Panc1 (cell line): ENCODE results near the gene OR2T1. TPM values are rescaled to one million over a fixed set of nuclear protein-coding genes. Genes with fewer than 3 reads are reported as not detected.

ENCODE experiments used
- ATAC-seq: fragments of 200-7000 bp; cut with Tn5 transposase; 2 replicates; pipeline ENCODE4 v1.9.1; 2020; ENCODE audit warnings: mild to moderate bottlenecking, moderate library complexity
- BruUV-seq: library from RNA; stranded (reverse); fragments of 400-500 nt; replicated peaks from 2 replicates; lab custom pipeline; 2021; lab: Mats Ljungman, UMichigan
- CTCF ChIA-PET: fragments of 300-600 bp; sonication (Branson Sonifier 250); formaldehyde crosslinking; loops from one replicate; lab custom pipeline; 2022; ENCODE audit warnings: antibody characterized with exemption; lab: Charles Lee
- POLR2A ChIA-PET: fragments of 300-600 bp; sonication (Branson Sonifier 250); formaldehyde crosslinking; loops from one replicate; lab custom pipeline; 2022; ENCODE audit warnings: antibody characterized with exemption; lab: Charles Lee
- DNase-seq: peaks from one replicate; pipeline ENCODE4 v3.0.0-alpha.2; 2010; ENCODE audit warnings: low read depth, low spot score
- H3K27ac ChIP-seq: 2 replicates; pipeline ENCODE4 v1.5.1; 2011; ENCODE audit warnings: mild to moderate bottlenecking, low read length, inconsistent platforms
- H3K27me3 ChIP-seq: fragments of 200-500 bp; sonication (Bioruptor generic); 2 replicates; pipeline ENCODE4 v1.6.0; 2014; ENCODE audit warnings: low read length, inconsistent platforms; ENCODE audit not compliant: control insufficient read depth, insufficient read depth
- H3K36me3 ChIP-seq: fragments of 200-500 bp; sonication (Bioruptor generic); 2 replicates; pipeline ENCODE4 v1.5.1; 2014; ENCODE audit warnings: inconsistent platforms, mild to moderate bottlenecking, low read length, moderate library complexity; ENCODE audit not compliant: control insufficient read depth, insufficient read depth
- H3K4me1 ChIP-seq: 2 replicates; pipeline ENCODE4 v1.5.1; 2011; ENCODE audit warnings: inconsistent platforms, mild to moderate bottlenecking, low read length, moderate library complexity; ENCODE audit not compliant: control insufficient read depth, insufficient read depth
- H3K4me3 ChIP-seq, 2 experiments: 2 replicates each; pipeline ENCODE4 v1.5.1; 2011 to 2012; ENCODE audit warnings: low read depth in 2 of 2, low read length in 2 of 2, mild to moderate bottlenecking in 2 of 2, inconsistent platforms in 1 of 2, moderate library complexity in 1 of 2
- H3K9me3 ChIP-seq: fragments of 200-500 bp; sonication (Bioruptor generic); 2 replicates; pipeline ENCODE4 v1.5.1; 2014; ENCODE audit warnings: low read depth, mild to moderate bottlenecking, inconsistent platforms, low read length, moderate library complexity; ENCODE audit not compliant: control insufficient read depth, insufficient read depth
- POLR2AphosphoS5 ChIP-seq: IDR thresholded peaks from 2 replicates; pipeline ENCODE4 v1.6.1; 2012; ENCODE audit warnings: mild to moderate bottlenecking, low read depth, low read length, moderate library complexity
- SIN3A ChIP-seq: IDR thresholded peaks from 2 replicates; pipeline ENCODE4 v1.6.1; 2012; ENCODE audit warnings: low read depth, mild to moderate bottlenecking, low read length, moderate library complexity, borderline replicate concordance; ENCODE audit not compliant: insufficient read depth
- TCF7L2 ChIP-seq: IDR thresholded peaks from 2 replicates; pipeline ENCODE4 v1.6.1; 2011; ENCODE audit warnings: mild to moderate bottlenecking, low read depth, low read length, inconsistent platforms
- in situ Hi-C: cut with HindIII; loops from 2 replicates; pipeline ENCODE4 v1.10.0; 2016; ENCODE audit warnings: low sequenced_read_pairs, low pct_unique_long_range_greater_than_20kb
- intact Hi-C: fragments of 100-400 bp; cut with micrococcal nuclease; formaldehyde crosslinking; loops from one replicate; pipeline ENCODE4 v1.10.0; 2022; ENCODE audit not compliant: unreplicated experiment
- total RNA-seq: library from RNA; stranded (reverse); gene quantifications from one replicate; pipeline ENCODE4 v1.2.1, GENCODE V29; 2021; ENCODE audit not compliant: unreplicated experiment
- TF ChIP-seq, protein P1 (sequence below): fragments of 450-650 bp; IDR thresholded peaks from 2 replicates; pipeline ENCODE4 v1.5.1; 2017; ENCODE audit warnings: mild to moderate bottlenecking
- TF ChIP-seq, protein P2 (sequence below), 2 experiments: IDR thresholded peaks; 2 replicates each; pipeline ENCODE4 v1.6.1; 2011 to 2012; ENCODE audit warnings: low read depth in 2 of 2, control low read depth in 1 of 2, low read length in 1 of 2, mild to moderate bottlenecking in 1 of 2, moderate library complexity in 1 of 2; ENCODE audit not compliant: insufficient read depth in 1 of 2

OR2T1 gene
- total RNA-seq, 1 experiment from 2014 or later: not detected

DNA sequence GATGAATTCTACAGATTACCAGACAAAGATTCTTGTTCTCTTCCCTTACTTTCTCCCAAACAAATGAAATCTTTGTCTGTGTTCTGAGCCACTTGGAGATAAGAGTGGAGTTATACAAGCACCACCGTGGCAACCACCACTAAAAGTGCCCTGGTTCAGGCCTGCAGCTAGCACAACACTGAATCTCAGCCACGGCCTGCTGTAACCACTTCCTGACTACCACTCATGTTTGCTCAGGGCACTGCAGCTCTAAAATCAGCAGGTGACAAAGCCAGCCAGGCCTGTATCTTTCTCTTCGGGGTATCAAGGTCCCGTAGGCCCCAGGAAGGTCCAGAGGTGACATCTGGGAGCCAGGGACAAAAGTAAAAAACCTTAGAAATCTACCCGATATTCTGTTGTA, 30.5 kb upstream of the OR2T1 start:
- no peaks in the 10 kb centered on the region for H3K27me3 ChIP-seq
- H3K4me1 ChIP-seq: no peaks in the 10 kb centered on the region
- no peak for TF ChIP-seq POLR2AphosphoS5
- no peak for TF ChIP-seq TCF7L2
- TF ChIP-seq, protein P1, sequence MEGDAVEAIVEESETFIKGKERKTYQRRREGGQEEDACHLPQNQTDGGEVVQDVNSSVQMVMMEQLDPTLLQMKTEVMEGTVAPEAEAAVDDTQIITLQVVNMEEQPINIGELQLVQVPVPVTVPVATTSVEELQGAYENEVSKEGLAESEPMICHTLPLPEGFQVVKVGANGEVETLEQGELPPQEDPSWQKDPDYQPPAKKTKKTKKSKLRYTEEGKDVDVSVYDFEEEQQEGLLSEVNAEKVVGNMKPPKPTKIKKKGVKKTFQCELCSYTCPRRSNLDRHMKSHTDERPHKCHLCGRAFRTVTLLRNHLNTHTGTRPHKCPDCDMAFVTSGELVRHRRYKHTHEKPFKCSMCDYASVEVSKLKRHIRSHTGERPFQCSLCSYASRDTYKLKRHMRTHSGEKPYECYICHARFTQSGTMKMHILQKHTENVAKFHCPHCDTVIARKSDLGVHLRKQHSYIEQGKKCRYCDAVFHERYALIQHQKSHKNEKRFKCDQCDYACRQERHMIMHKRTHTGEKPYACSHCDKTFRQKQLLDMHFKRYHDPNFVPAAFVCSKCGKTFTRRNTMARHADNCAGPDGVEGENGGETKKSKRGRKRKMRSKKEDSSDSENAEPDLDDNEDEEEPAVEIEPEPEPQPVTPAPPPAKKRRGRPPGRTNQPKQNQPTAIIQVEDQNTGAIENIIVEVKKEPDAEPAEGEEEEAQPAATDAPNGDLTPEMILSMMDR: no peak
- no peak for TF ChIP-seq SIN3A
- TF ChIP-seq, protein P2, sequence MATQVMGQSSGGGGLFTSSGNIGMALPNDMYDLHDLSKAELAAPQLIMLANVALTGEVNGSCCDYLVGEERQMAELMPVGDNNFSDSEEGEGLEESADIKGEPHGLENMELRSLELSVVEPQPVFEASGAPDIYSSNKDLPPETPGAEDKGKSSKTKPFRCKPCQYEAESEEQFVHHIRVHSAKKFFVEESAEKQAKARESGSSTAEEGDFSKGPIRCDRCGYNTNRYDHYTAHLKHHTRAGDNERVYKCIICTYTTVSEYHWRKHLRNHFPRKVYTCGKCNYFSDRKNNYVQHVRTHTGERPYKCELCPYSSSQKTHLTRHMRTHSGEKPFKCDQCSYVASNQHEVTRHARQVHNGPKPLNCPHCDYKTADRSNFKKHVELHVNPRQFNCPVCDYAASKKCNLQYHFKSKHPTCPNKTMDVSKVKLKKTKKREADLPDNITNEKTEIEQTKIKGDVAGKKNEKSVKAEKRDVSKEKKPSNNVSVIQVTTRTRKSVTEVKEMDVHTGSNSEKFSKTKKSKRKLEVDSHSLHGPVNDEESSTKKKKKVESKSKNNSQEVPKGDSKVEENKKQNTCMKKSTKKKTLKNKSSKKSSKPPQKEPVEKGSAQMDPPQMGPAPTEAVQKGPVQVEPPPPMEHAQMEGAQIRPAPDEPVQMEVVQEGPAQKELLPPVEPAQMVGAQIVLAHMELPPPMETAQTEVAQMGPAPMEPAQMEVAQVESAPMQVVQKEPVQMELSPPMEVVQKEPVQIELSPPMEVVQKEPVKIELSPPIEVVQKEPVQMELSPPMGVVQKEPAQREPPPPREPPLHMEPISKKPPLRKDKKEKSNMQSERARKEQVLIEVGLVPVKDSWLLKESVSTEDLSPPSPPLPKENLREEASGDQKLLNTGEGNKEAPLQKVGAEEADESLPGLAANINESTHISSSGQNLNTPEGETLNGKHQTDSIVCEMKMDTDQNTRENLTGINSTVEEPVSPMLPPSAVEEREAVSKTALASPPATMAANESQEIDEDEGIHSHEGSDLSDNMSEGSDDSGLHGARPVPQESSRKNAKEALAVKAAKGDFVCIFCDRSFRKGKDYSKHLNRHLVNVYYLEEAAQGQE (IDR thresholded peaks at IDR 0.05; ENCODE audit: insufficient read depth in 1 of 2, low read depth in 2 of 2, low read length in 1 of 2): no peak
- no TSS peak for BruUV-seq
- H3K9me3 ChIP-seq: no peaks in the 10 kb centered on the region
- in situ Hi-C loops (no loop called here), intact Hi-C loops (no loop called here)
- ChIA-PET CTCF (interaction anchor here (0.6 kb wide), 1 partner anchor 37 kb away, joined by 14 read pairs; no protein-coding TSS in a partner anchor), POLR2A (no interaction called here)
- DNase-seq: no peak
- no peak overlapping the region for H3K27ac ChIP-seq
- no peak overlapping the region for H3K4me3 ChIP-seq
- no peak for ATAC-seq
- no peaks in the 10 kb centered on the region for H3K36me3 ChIP-seq

DNA sequence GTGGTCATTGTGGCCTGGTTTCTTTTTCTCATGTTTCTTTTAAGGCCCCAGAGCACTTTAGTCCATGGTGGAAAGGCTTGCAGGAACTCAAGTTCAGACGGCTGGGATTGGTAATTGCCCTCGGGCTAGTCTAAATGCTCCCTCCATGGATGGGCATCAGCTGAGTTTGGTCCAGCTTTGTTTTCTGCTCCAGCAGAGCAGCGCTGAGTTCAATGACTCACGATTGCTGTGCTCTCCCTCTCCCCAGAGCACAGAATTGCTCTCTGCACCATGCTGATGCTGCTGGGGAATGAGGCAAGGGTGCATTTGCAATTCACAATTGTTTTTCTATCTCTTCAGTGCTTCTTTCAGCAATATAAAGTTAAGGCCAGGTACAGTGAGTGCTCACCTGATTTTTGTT, 29.1 kb upstream of the OR2T1 start:
- Histone ChIP-seq H3K27me3 (no peaks in the 10 kb centered on the region), H3K4me3 (no peak overlapping the region), H3K9me3 (no peaks in the 10 kb centered on the region), H3K27ac (no peak overlapping the region), H3K4me1 (no peaks in the 10 kb centered on the region), H3K36me3 (no peaks in the 10 kb centered on the region)
- in situ Hi-C loops: no loop called here
- no peak for TF ChIP-seq SIN3A
- TF ChIP-seq TCF7L2: no peak
- TF ChIP-seq, protein P1: no peak
- TF ChIP-seq, protein P2 (IDR thresholded peaks at IDR 0.05; ENCODE audit: insufficient read depth in 1 of 2, low read depth in 2 of 2, low read length in 1 of 2): no peak
- ATAC-seq: no peak
- intact Hi-C loops: no loop called here
- ChIA-PET CTCF (no interaction called here), POLR2A (no interaction called here)
- no peak for DNase-seq
- BruUV-seq: no TSS peak
